ENCODE data around the gene CNIH2.

- no peak for TF ChIP-seq CTCF (IDR thresholded peaks at IDR 0.05)
- TF ChIP-seq EZH2 (IDR thresholded peaks at IDR 0.05; ENCODE audit: borderline replicate concordance, insufficient read depth, low read depth, low read length, poor library complexity, severe bottlenecking): no peak
Observed at GRCh38 chr11:66328031-66328301, 50.0 kb downstream of the CNIH2 start.
